H54 (cell line): ENCODE data around the gene RNF215.
"Not testable (repeated sequence)": the region's sequence is repeated elsewhere in the genome, so short reads cannot be mapped to it uniquely, and the experiment has no call there.

Experiments
- DNase-seq: peaks from one replicate; pipeline ENCODE4 v3.0.0; 2011; ENCODE audit warnings: low spot score, mixed read lengths; ENCODE audit not compliant: insufficient read length
- FAIRE-seq: peaks from 3 replicates; lab custom pipeline; 2011; peaks lifted over from hg19 to GRCh38; lab: Jason Lieb, UNC
- POLR2A ChIP-seq: IDR thresholded peaks from 2 replicates; pipeline ENCODE4 v1.6.1; 2011; ENCODE audit warnings: low read depth, mild to moderate bottlenecking, low read length

Gene RNF215

DNA sequence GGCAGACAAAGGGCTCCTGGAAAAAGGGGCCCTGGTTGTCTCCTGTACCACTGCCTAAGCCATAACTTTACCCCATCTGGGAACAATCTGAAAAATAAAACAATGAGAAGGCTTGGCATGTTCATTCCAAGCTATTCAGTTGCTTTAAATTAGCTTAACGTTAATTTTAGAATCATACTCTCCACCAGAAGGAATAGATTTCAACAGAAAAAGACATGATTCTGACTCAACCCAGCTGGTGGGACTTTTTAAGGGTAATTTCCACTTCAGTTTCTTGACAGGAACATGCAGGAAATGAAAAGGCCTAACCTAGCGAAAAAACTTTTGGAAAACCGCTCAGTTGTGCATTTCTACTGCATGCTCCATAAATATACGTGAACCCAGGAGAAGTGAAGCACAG lies 38.4 kb downstream of the RNF215 start:
- TF ChIP-seq POLR2A: no peak
- no peak for FAIRE-seq
- DNase-seq: no peak

- DNase-seq: no peak
- no peak for TF ChIP-seq POLR2A
- FAIRE-seq: no peak
These were observed 38.8 kb downstream of the RNF215 start for GRCh38 chr22:30348404-30348803.

- FAIRE-seq: no peak
These were observed 39.8 kb downstream of the RNF215 start for GRCh38 chr22:30347255-30347892.

DNA sequence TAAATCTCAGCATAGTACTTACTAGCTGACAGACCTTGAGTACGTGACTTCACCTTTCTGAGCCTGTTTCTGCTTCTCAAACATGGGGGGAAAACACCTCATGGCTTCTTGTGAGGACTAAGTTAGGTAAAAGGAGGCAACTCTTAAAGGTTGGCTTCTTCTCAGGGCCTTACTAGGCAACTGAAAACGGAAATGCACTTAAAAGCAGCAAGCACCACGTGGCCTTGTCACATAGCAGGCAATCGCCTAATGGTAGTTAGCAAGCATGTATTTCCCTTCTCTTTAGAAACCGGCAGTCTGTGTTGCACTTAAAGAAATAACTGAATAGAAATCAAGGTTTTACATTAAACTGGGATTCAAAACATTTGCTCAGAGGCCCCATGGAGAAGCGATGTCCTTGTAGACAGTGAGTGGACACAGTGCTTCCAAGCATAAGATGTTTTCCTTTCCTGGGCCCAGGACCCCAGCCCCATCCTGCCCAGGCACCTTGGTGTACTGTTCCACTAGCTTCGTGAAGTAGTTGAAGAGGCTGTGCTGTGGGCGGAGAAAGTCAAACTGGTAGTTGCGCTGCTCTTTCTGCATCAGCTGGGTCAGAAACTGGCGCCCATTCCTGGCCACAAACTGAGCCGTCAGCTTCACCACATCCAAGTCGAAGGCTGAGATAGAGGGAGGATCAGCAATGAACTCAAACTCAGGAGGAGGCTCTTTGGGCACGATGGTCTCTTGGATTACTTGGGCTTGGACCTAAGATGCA lies 42.6 kb downstream of the RNF215 start:
- DNase-seq (no peak), FAIRE-seq (no peak)
- TF ChIP-seq POLR2A: no peak

More at GRCh38 chr22:30347255-30347892, 39.8 kb downstream of the RNF215 start:
- no peak for DNase-seq
- no peak for TF ChIP-seq POLR2A

DNA sequence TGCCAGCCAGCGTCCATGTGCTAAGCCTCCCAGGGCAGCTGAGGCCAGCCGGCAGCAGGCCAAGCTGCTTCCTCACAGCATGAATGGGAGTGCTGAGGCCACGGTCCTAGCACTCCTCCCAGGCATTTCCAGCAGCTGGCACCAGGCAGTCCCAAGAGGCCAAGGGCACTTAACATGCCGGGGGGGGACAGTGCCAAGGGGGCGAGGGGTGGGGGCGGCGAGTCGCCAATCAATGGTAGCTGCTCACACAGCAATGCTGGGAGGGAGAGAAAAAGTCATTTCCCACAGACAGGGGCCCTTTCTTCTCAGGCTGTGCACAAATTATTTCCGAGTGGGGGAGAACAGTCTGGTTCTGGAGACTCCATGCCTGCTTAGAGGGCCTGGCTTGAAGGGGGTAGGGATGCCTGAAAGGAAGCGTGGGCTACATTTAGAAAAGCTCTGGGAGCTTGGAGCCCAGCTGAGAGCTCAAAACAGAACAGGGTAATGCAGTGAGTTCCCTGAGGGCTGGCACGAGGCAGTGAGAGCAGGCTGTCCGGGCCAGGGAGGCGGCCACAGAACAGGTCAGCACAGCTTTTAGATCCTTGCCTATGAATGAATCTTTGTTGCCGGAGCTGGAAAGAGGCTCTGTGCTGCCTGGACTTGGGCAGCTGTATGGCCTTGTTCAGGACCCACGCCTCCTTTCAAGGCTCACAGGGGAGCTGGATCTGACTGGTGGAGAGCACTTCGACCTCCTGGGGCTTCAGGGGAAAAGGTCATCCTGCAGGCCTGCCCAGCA lies 46.1 kb downstream of the RNF215 start:
- TF ChIP-seq POLR2A: no peak
- no peak for FAIRE-seq
- no peak for DNase-seq

GRCh38 chr22:30338802-30339201 lies 48.4 kb downstream of the RNF215 start:
- FAIRE-seq (no peak), DNase-seq (no peak)
- TF ChIP-seq POLR2A: no peak

GRCh38 chr22:30338341-30338740 lies 48.9 kb downstream of the RNF215 start:
- not testable (repeated sequence) for DNase-seq, FAIRE-seq

DNA sequence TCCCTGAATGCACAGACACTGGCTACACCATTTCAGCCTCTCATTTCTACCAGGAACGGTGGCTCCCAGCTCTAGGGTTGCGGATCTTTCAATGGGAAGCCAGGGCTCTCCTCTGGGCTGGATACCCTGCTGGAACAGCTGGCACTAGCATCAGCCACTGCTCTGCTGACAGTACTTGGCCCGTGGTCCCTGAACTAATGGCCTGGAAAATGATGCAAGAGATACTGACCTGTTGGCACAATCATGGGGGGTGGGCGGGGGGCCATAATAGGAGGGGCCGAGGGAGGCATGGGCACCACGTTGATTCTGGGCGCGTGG lies 49.8 kb downstream of the RNF215 start:
- TF ChIP-seq POLR2A: no peak
- no peak for DNase-seq
- no peak for FAIRE-seq

GRCh38 chr22:30336752-30337460 lies 50.3 kb downstream of the RNF215 start:
- FAIRE-seq (no peak), DNase-seq (no peak)
- no peak for TF ChIP-seq POLR2A

DNA sequence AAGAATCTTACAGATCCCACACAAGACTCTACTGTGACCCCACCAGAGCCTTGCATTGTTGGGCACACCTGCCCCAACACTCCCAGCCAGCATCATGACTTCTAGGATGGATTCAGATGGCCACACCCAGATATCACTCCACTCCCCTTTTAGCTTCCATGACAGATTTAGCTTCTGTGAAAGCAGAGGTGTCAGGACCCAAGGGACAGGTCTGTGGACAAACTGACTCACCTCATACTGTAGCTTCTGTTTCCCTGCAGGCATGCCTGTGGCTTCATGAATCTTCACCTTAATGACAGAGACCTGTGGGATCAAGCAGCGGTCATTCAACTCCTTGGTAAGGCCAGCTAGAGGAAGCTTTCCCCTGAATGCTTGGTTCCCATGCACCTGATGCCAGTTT lies 52.0 kb downstream of the RNF215 start:
- no peak for DNase-seq
- no peak for TF ChIP-seq POLR2A
- FAIRE-seq: no peak

DNA sequence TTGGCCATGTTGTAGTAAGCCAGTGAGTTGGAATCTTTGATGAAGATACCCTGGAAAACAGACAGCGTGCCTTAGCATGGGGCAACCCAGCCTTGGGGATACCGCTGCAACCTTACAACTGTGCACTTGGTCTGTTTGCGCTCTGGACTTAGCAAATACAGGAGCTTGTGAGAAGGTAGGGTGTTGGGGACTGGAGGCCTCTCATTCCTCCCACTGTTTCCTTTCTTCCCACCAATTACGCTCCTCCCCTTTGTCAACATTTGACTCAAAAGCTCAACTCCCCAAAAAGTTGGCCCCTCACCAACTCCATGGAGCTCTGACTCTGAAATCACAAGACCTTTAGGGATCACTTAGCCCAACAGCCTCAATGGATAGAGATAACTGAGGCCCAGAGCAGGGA lies 52.6 kb downstream of the RNF215 start:
- FAIRE-seq (no peak), DNase-seq (no peak)
- TF ChIP-seq POLR2A: no peak

DNA sequence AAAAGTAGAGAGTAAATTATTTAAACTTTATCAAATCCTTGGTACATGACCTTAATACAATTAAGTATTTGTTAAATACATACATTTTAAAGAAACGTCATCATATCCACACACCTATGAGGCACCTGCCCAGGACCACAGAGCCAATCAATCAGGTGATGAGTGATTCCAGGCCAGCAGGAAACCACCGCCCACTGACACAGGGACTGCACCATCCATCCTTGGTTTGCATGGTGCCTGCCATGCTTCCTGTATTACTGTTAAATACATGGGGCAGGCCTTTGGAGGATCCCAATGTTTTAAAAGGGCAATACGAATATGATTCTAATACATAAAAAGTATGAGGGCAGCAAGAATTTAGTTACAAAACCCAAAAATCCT lies 53.5 kb downstream of the RNF215 start:
- FAIRE-seq (no peak), DNase-seq (no peak)
- TF ChIP-seq POLR2A: no peak

DNA sequence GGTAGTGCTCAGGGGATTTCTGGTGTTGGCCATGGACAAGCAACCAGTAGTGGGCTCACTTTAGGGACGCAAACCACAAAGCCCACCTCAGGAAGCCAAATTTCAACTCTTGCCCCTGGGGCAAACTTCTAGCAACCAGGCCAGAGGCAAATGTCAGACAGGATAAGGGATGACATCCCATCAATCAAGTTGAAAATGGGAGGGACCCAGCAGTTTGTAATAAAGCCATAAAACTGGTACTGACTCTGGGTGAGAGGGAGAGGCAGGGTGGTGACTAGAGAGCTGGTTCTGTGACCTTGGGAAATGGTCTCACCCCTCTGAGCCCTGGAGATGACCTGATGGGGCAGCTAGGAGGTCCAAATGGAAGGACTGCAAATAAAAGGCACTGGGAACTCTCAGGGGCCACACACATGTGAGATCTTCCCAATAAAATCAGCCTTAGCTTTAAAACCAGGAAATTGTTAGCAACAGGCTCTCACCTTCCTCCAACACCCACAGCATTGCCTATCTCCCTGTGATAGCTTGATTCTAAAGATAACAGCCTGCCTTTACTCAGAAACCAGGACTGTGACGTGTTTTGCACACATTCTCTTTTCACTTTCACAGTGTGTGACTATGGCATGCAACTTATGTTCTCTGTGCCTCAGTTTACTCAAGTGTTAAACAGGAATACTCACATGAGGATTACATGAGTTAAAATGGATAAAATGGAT lies 54.1 kb downstream of the RNF215 start:
- FAIRE-seq: no peak
- no peak for TF ChIP-seq POLR2A
- DNase-seq: no peak
